GM12878 (cell line): ENCODE data around the gene SMCP. TPM values are rescaled to one million over a fixed set of nuclear protein-coding genes. Genes with fewer than 3 reads are reported as not detected.

Experiments used
- ATAC-seq: fragments of 200-7000 bp; cut with Tn5 transposase; 3 replicates; pipeline ENCODE4 v1.9.1; 2020; ENCODE audit warnings: mild to moderate bottlenecking, moderate library complexity
- BruUV-seq: library from RNA; stranded (reverse); fragments of 400-500 nt; replicated peaks from 2 replicates; lab custom pipeline; 2021; lab: Mats Ljungman, UMichigan
- CTCF ChIA-PET: fragments of 300-600 bp; sonication (Branson Sonifier 250); formaldehyde crosslinking; extraction: SDS; loops from one replicate; lab custom pipeline; 2021; ENCODE audit warnings: inconsistent platforms; lab: Yijun Ruan, JAX
- POLR2A ChIA-PET: fragments of 350-600 bp; formaldehyde crosslinking; extraction: SDS; loops from one replicate; lab custom pipeline; 2021; ENCODE audit warnings: inconsistent platforms; lab: Charles Lee
- RAD21 ChIA-PET: fragments of 300-600 bp; sonication (Branson Sonifier 250); formaldehyde crosslinking; loops from one replicate; lab custom pipeline; 2023; ENCODE audit warnings: antibody characterized with exemption; ENCODE audit not compliant: unreplicated experiment; lab: Charles Lee
- SMC1A ChIA-PET: fragments of 300-600 bp; sonication (Branson Sonifier 250); formaldehyde crosslinking; loops from one replicate; lab custom pipeline; 2023; ENCODE audit not compliant: unreplicated experiment, uncharacterized antibody; lab: Charles Lee
- DNase-seq: peaks from one replicate; pipeline ENCODE4 v3.0.0-alpha.2; 2011; ENCODE audit warnings: low read depth, low spot score
- FAIRE-seq: peaks from 3 replicates; lab custom pipeline; 2011; peaks lifted over from hg19 to GRCh38; lab: Jason Lieb, UNC
- H2AFZ ChIP-seq: 2 replicates; pipeline ENCODE4 v1.6.0; 2011; ENCODE audit warnings: low read depth, low read length, control low read depth; ENCODE audit not compliant: control insufficient read depth
- H3K27ac ChIP-seq: 2 replicates; pipeline ENCODE4 v1.5.1; 2011; ENCODE audit warnings: control low read depth; ENCODE audit not compliant: control insufficient read depth, insufficient read depth
- H3K27me3 ChIP-seq, 2 experiments: replicated peaks in 1 of 2; 2 replicates each; pipeline versions ENCODE4 v1.6.0 to v1.6.1; 2011; ENCODE audit warnings: low read length in 1 of 2; ENCODE audit not compliant: control insufficient read depth in 2 of 2, insufficient read depth in 2 of 2
- H3K36me3 ChIP-seq, 2 experiments: 2 replicates each; pipeline ENCODE4 v1.5.1; 2011; ENCODE audit warnings: low read length in 1 of 2; ENCODE audit not compliant: control insufficient read depth in 2 of 2, insufficient read depth in 2 of 2
- H3K4me1 ChIP-seq: 2 replicates; pipeline ENCODE4 v1.6.1; 2011; ENCODE audit warnings: mild to moderate bottlenecking, low read length, moderate library complexity, mixed read lengths; ENCODE audit not compliant: control insufficient read depth, insufficient read depth
- H3K4me2 ChIP-seq: 2 replicates; pipeline ENCODE4 v1.6.0; 2011; ENCODE audit warnings: control low read depth; ENCODE audit not compliant: control insufficient read depth, insufficient read depth
- H3K4me3 ChIP-seq: fragments of 200-600 bp; sonication (generic); 2 replicates; pipeline ENCODE4 v1.5.1; 2016
- H3K79me2 ChIP-seq: 2 replicates; pipeline ENCODE4 v1.6.0; 2011; ENCODE audit warnings: low read length; ENCODE audit not compliant: control insufficient read depth, insufficient read depth
- H3K9ac ChIP-seq: 2 replicates; pipeline ENCODE4 v1.8.0; 2011; ENCODE audit warnings: low read length, control low read depth, mixed read lengths; ENCODE audit not compliant: control insufficient read depth, insufficient read depth
- H3K9me3 ChIP-seq: replicated peaks from 3 replicates; pipeline ENCODE4 v1.5.1; 2011; ENCODE audit warnings: mild to moderate bottlenecking, low read length; ENCODE audit not compliant: control insufficient read depth, insufficient read depth
- H4K20me1 ChIP-seq: 2 replicates; pipeline ENCODE4 v1.6.0; 2011; ENCODE audit not compliant: control insufficient read depth, insufficient read depth
- ATF2 ChIP-seq: IDR thresholded peaks from 2 replicates; pipeline ENCODE4 v1.6.1; 2012; ENCODE audit warnings: low read length, inconsistent platforms
- BCLAF1 ChIP-seq: fragments of 450-650 bp; IDR thresholded peaks from 2 replicates; pipeline ENCODE4 v1.6.1; 2017; ENCODE audit warnings: antibody characterized with exemption, mild to moderate bottlenecking, moderate library complexity
- EP300 ChIP-seq, 2 experiments: fragments of 150-350 bp in 1 of 2; IDR thresholded peaks; 2 replicates each; pipeline ENCODE4 v1.6.1; 2011 to 2012; ENCODE audit warnings: low read depth in 2 of 2, low read length in 2 of 2, borderline replicate concordance in 1 of 2, improper control_type of control experiment in 1 of 2, inconsistent platforms in 1 of 2; ENCODE audit not compliant: control insufficient read depth in 1 of 2
- FOS ChIP-seq: IDR thresholded peaks from 3 replicates; pipeline ENCODE4 v1.6.1; 2011; ENCODE audit warnings: borderline replicate concordance; ENCODE audit not compliant: insufficient read length; ENCODE audit errors: extremely low read depth
- LARP7 ChIP-seq: fragments of 450-650 bp; IDR thresholded peaks from 2 replicates; pipeline ENCODE4 v1.6.1; 2017; ENCODE audit warnings: mild to moderate bottlenecking
- RAD51 ChIP-seq: fragments of 450-650 bp; IDR thresholded peaks from 2 replicates; pipeline ENCODE4 v1.6.1; 2016; ENCODE audit warnings: moderate library complexity, mild to moderate bottlenecking, inconsistent platforms
- RBBP5 ChIP-seq: fragments of 200-600 bp; sonication (generic); conservative IDR thresholded peaks from 2 replicates; pipeline ENCODE4 v1.6.1; 2016
- WRNIP1 ChIP-seq: IDR thresholded peaks from 2 replicates; pipeline ENCODE4 v1.6.1; 2011; ENCODE audit warnings: low read depth, low read length, improper control_type of control experiment, borderline replicate concordance
- ZBTB11 ChIP-seq: fragments of 450-650 bp; formaldehyde crosslinking; IDR thresholded peaks from 2 replicates; pipeline ENCODE4 v1.5.0; 2022; ENCODE audit warnings: mild to moderate bottlenecking, missing genetic modification characterization
- ZBTB40 ChIP-seq: fragments of 450-650 bp; IDR thresholded peaks from 2 replicates; pipeline ENCODE4 v1.6.1; 2016; ENCODE audit warnings: mild to moderate bottlenecking, moderate library complexity, borderline replicate concordance
- ZNF384 ChIP-seq: IDR thresholded peaks from 2 replicates; pipeline ENCODE4 v1.6.1; 2012; ENCODE audit warnings: low read depth, mild to moderate bottlenecking, low read length, improper control_type of control experiment, borderline replicate concordance
- WGBS: methylation state at CpG from one replicate; pipeline ENCODE4 v1.1.6; 2016; ENCODE audit warnings: low lambda C conversion rate; ENCODE audit not compliant: insufficient replicate concordance, insufficient coverage; ENCODE audit errors: missing lambda C conversion rate; 5-methylcytosine and 5-hydroxymethylcytosine counted together
- in situ Hi-C: fragments of 300-500 bp; cut with MboI; formaldehyde crosslinking; loops from 9 replicates; pipeline ENCODE4 v1.14.3; 2018; ENCODE audit warnings: mixed read lengths
- intact Hi-C: fragments of 100-400 bp; cut with micrococcal nuclease; formaldehyde crosslinking; loops from one replicate; pipeline ENCODE4 v1.14.2; 2022; ENCODE audit not compliant: unreplicated experiment
- polyA plus RNA-seq, 11 experiments: library from polyadenylated mRNA; depleted of rRNA in 4 of 11; unstranded in 6 of 11; stranded (reverse) in 5 of 11; fragments of >200 nt; fragmentation: Nextera tagmentation in 4 of 11; fragmentation: Illumina TruSeq in 1 of 11; extraction: Ambion mirVana in 4 of 11; extraction: Trizol in 1 of 11; gene quantifications; 1 replicate in 1 of 11; 2 replicates in 10 of 11; pipeline versions ENCODE4 v1.2.1 to v1.2.3, GENCODE V29; 2011 to 2016; ENCODE audit warnings: inconsistent platforms in 2 of 11, missing spikeins in 2 of 11, low read depth in 1 of 11
- total RNA-seq, 4 experiments: library from RNA; depleted of rRNA in 3 of 4; stranded (reverse); fragments of >200 nt in 3 of 4; fragmentation: Illumina TruSeq in 1 of 4; extraction: Trizol in 1 of 4; gene quantifications; 2 replicates each; pipeline versions ENCODE4 v1.2.1 to v1.2.3, GENCODE V29; 2013 to 2021

SMCP gene
- total and polyA plus RNA-seq, 10 of the 15 experiments (the other 5 are each of a cell fraction or from before 2014, with no cell fraction given), result 0.16 to 0.69 (median 0.27) TPM; not detected in 7

GRCh38 chr1:152928671-152929070 lies 50.5 kb downstream of the SMCP start:
- no peaks in the 10 kb centered on the region for H3K36me3 ChIP-seq
- no peak overlapping the region for H3K27ac ChIP-seq
- intact Hi-C loops (loop anchor here (5.0 kb wide), 1 partner anchor 276 kb away; no protein-coding TSS in a partner anchor), in situ Hi-C loops (loop anchor here (5.0 kb wide), 2 partner anchors 56 to 271 kb away; no protein-coding TSS in a partner anchor)
- H3K4me1 ChIP-seq, result no peaks in the 10 kb centered on the region
- no peaks in the 10 kb centered on the region for H3K79me2 ChIP-seq
- no peak overlapping the region for H3K4me2 ChIP-seq
- ATAC-seq, result no peak
- H3K27me3 ChIP-seq, result no peaks in the 10 kb centered on the region; a peak in 1 of 4 replicates
- H4K20me1 ChIP-seq, result no peaks in the 10 kb centered on the region
- ChIA-PET CTCF (interaction anchor here (1.2 to 2.3 kb wide), 4 partner anchors 59 to 294 kb away, joined by 4 to 5 read pairs (median 4); no protein-coding TSS in a partner anchor), POLR2A (no interaction called here), RAD21 (interaction anchor here (1.8 kb wide), 1 partner anchor 57 kb away, joined by 3 read pairs; no protein-coding TSS in a partner anchor), SMC1A (interaction anchor here (1.2 to 3.2 kb wide), 3 partner anchors 59 to 278 kb away, joined by 3 to 12 read pairs (median 11); no protein-coding TSS in a partner anchor)
- no peak for DNase-seq
- 30% methylated on average over 3 of the region's 3 CpGs for whole genome bisulfite sequencing
- H3K4me3 ChIP-seq, result no peak overlapping the region
- no TSS peak for BruUV-seq
- FAIRE-seq, result no peak
- no peak overlapping the region for H3K9ac ChIP-seq
- H2AFZ ChIP-seq, result no peak overlapping the region
- peaks cover 2% of the 10 kb centered on the region; the same call in 1 of the 3 replicates for H3K9me3 ChIP-seq
- TF ChIP-seq BCLAF1 (no peak), LARP7 (no peak), ZNF384 (no peak), RBBP5 (no peak), WRNIP1 (no peak), ZBTB40 (no peak), ATF2 (no peak), RAD51 (no peak), FOS (no peak), EP300 (IDR thresholded peaks at IDR 0.05; ENCODE audit: borderline replicate concordance in 1 of 2, control insufficient read depth in 1 of 2, low read depth in 2 of 2, low read length in 2 of 2) (no peak), ZBTB11 (CRISPR knock-in tag) (no peak)
